ENCODE results near the gene MAPK12.

Gene MAPK12

DNA sequence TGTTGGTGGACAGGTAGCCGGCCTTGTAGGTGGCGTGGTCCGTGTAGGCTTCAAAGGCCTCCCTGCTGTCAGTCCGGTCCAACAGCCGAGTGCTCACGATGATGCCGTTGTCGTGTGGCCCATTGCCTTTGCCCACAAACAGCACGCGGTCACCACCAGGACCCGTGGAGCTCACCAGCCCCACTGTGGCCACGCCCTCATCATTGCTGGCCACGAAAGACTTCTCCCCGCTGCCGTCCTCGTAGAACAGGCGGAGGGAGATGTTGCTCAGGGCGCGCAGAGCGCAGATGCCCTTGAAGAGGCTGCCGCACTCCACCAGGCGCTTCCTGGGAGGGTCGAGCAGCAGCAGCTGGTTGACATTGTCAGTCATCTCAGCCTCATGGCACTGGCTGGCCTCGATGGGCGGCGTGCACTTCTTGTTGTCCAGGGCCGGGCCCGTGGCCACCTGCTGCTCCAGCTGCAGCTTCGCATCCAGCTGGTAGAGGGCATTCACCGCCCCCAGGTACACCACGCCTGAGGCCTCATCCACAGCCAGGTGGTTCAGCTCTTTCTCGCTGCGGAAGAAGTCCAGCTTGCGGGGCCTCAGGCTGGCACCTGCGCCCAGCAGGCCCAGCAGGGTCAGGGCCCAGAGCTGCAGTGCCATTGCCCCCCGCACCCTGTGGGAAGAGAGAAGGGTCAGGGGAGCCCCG is 28.6 kb upstream of the MAPK12 start:
- Mint-ChIP-seq H3K4me1 (peaks cover 7% of the 10 kb centered on the region), H3K27ac (no peak overlapping the region), H3K9me3 (no peaks in the 10 kb centered on the region), H3K27me3 (ENCODE audit: low read depth) (no peaks in the 10 kb centered on the region), H3K36me3 (ENCODE audit: low read depth) (peaks cover 10% of the 10 kb centered on the region), H3K4me3 (no peak overlapping the region)
- TF ChIP-seq, protein P1, sequence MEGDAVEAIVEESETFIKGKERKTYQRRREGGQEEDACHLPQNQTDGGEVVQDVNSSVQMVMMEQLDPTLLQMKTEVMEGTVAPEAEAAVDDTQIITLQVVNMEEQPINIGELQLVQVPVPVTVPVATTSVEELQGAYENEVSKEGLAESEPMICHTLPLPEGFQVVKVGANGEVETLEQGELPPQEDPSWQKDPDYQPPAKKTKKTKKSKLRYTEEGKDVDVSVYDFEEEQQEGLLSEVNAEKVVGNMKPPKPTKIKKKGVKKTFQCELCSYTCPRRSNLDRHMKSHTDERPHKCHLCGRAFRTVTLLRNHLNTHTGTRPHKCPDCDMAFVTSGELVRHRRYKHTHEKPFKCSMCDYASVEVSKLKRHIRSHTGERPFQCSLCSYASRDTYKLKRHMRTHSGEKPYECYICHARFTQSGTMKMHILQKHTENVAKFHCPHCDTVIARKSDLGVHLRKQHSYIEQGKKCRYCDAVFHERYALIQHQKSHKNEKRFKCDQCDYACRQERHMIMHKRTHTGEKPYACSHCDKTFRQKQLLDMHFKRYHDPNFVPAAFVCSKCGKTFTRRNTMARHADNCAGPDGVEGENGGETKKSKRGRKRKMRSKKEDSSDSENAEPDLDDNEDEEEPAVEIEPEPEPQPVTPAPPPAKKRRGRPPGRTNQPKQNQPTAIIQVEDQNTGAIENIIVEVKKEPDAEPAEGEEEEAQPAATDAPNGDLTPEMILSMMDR (IDR thresholded peaks at IDR 0.05; ENCODE audit: unreplicated experiment in 3 of 3): no peak

DNA sequence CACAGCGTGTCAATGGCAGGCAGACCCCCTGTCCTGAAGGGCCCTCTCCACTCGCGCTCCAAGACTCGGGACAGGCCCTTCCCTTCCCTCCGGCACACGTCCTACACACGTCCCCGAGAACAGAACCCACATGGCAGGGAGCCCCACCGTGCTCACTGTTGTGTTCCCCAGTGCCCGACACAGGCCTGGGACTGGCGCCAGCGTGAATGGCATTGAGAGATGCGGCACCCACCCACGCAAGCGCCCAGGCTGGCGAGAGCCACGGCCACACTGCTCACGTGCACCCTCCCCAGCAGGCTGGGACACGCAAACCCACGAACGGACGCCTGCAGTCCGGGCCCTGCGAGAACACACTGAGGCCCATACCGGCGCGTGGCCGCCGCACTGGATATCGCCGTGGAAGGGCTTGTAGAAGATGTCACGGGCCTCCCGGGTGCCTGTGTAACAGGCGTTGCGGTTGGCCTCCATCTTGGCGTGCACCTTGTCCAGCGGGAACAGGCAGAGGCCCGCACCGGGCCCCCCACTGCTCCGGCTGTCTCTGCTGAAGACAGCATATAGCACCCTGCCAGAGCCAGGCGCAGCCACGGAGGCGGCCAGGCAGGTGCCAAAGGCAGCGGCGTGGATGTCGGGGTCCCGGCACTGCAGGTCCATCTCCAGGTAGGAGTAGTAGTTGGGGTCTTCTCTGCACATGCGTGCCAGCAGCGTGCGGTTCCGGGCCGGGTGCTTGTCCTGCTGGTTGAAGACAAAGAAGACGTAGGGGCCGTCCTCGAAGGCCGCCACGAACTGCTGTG is 27.9 kb upstream of the MAPK12 start:
- Mint-ChIP-seq H3K4me3 (no peak overlapping the region), H3K27me3 (ENCODE audit: low read depth) (no peaks in the 10 kb centered on the region), H3K27ac (no peak overlapping the region), H3K9me3 (no peaks in the 10 kb centered on the region), H3K36me3 (ENCODE audit: low read depth) (peaks cover 10% of the 10 kb centered on the region), H3K4me1 (peaks cover 7% of the 10 kb centered on the region)
- TF ChIP-seq, protein P1 (IDR thresholded peaks at IDR 0.05; ENCODE audit: unreplicated experiment in 3 of 3): no peak

DNA sequence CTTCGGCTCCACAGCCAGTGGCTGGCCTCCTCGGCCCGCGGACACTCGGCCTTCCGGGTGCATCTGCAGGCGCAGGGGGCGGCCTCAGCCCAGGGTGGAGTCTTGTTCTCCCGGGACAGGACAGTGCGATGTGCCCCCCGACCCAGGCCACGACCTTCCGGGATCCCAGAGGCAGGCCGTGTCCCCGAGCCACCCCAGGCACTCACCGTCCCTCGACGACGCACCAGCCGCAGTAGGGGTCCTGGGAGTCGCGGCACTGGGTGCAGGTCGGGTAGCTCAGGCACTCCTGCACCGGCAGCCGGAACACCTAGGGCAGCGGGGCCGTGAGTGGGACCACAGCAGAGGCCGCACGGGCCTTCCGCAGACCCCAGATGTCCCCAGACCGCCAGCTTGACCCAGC is 26.2 kb upstream of the MAPK12 start:
- no peak overlapping the region for H3K27ac Mint-ChIP-seq
- peaks cover 10% of the 10 kb centered on the region for H3K36me3 Mint-ChIP-seq (ENCODE audit: low read depth)
- TF ChIP-seq, protein P1 (IDR thresholded peaks at IDR 0.05; ENCODE audit: unreplicated experiment in 3 of 3): no peak
- peaks cover 4% of the 10 kb centered on the region for H3K4me1 Mint-ChIP-seq
- H3K9me3 Mint-ChIP-seq: no peaks in the 10 kb centered on the region
- no peak overlapping the region for H3K4me3 Mint-ChIP-seq
- H3K27me3 Mint-ChIP-seq (ENCODE audit: low read depth): no peaks in the 10 kb centered on the region

DNA sequence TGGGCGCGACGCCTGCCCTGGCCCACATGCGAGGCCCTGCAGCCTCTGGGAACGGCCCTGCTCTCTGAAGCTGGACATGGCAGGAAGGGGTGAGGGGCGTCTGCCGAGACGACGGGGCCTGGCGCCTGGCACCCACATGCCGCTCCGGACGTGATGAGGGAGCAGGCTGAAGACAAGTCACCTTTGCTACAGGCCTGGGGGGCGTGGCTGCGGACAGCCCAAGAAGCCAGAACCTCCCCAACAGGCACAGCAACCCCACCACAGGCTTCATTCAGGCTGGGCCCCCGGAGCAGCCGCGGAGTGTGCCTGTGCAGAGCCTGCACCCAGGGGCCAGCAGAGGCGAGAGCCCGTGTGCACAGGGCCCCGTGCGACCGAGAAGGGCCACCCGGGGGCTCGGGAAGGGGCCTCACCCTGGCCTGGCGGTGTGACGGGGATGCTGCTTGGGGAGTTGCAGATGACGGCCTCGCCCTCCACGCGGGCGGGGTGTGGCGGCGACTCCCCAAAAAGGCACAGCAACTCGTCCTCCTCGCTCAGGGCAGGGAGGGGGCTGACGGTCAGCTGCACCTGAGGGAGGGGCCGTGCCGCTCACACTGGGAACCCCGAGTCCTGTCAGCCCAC is 25.3 kb upstream of the MAPK12 start:
- Mint-ChIP-seq H3K27me3 (ENCODE audit: low read depth) (no peaks in the 10 kb centered on the region), H3K4me1 (no peaks in the 10 kb centered on the region), H3K27ac (no peak overlapping the region), H3K9me3 (no peaks in the 10 kb centered on the region), H3K36me3 (ENCODE audit: low read depth) (peaks cover 8% of the 10 kb centered on the region), H3K4me3 (no peak overlapping the region)
- TF ChIP-seq, protein P1 (IDR thresholded peaks at IDR 0.05; ENCODE audit: unreplicated experiment in 3 of 3): no peak

DNA sequence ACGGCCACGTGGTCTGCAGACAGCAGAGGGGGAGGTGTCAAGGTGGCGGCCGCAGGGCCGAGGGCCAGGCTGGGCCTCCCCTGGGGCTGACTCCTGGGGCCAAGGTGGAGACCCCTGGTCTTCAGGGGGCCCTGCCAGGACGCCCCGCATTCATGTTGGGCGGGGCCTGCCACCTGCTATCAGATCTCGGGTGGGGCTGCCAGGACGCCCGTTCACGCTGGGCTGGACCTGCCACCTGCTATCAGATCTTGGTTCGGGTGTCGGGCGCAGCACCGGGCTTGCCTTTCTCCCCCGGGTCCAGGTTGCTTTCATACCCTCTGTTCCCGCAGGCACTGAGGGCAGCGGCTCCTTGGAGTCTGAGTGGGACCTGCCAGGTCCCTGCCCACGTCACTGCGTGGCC is 24.8 kb upstream of the MAPK12 start:
- Mint-ChIP-seq H3K27ac (no peak overlapping the region), H3K36me3 (ENCODE audit: low read depth) (peaks cover 11% of the 10 kb centered on the region), H3K4me3 (no peak overlapping the region), H3K27me3 (ENCODE audit: low read depth) (no peaks in the 10 kb centered on the region), H3K9me3 (no peaks in the 10 kb centered on the region), H3K4me1 (no peaks in the 10 kb centered on the region)
- TF ChIP-seq, protein P1 (IDR thresholded peaks at IDR 0.05; ENCODE audit: unreplicated experiment in 3 of 3): no peak
